HL-60 (cell line): Measurements from ENCODE around the gene EPB41.

Source experiments
- DNase-seq, 2 experiments: peaks; one replicate each; pipeline ENCODE4 v3.0.0-alpha.2; 2010 to 2020; ENCODE audit warnings: low read depth in 1 of 2, low spot score in 1 of 2
- H3K27ac ChIP-seq: fragments of 250-450 bp; sonication (Bioruptor Pico); replicated peaks from 2 replicates; pipeline ENCODE4 v1.5.1; 2020; ENCODE audit warnings: mild to moderate bottlenecking, moderate library complexity
- H3K27me3 ChIP-seq: fragments of 250-450 bp; sonication (Bioruptor Pico); 2 replicates; pipeline ENCODE4 v1.5.1; 2021; ENCODE audit warnings: mild to moderate bottlenecking, moderate library complexity; ENCODE audit not compliant: insufficient read depth, poor library complexity, severe bottlenecking
- H3K4me3 ChIP-seq: replicated peaks from 2 replicates; pipeline ENCODE4 v1.5.1; 2011; ENCODE audit warnings: mild to moderate bottlenecking, control low read depth, low read length; ENCODE audit not compliant: insufficient read depth
- CTCF ChIP-seq: IDR thresholded peaks from one replicate; pipeline ENCODE4 v1.5.1; 2011; ENCODE audit warnings: low read length, control low read depth, inconsistent platforms; ENCODE audit not compliant: insufficient read depth
- GABPA ChIP-seq: IDR thresholded peaks from 2 replicates; pipeline ENCODE4 v1.6.1; 2012; ENCODE audit warnings: low read depth
- POLR2AphosphoS5 ChIP-seq: IDR thresholded peaks from 2 replicates; pipeline ENCODE4 v1.6.1; 2012; ENCODE audit warnings: low read depth
- REST ChIP-seq: IDR thresholded peaks from 2 replicates; pipeline ENCODE4 v1.6.1; 2012; ENCODE audit warnings: low read depth; ENCODE audit not compliant: insufficient replicate concordance
- SPI1 ChIP-seq: IDR thresholded peaks from 2 replicates; pipeline ENCODE4 v1.6.1; 2012; ENCODE audit warnings: low read depth, mild to moderate bottlenecking, borderline replicate concordance

EPB41 gene

GRCh38 chr1:28927648-28928313, 13.4 kb downstream of the EPB41 start:
- TF ChIP-seq GABPA = no peak
- no peak for TF ChIP-seq CTCF
- TF ChIP-seq SPI1 = no peak
- TF ChIP-seq POLR2AphosphoS5 = no peak
- no peak for TF ChIP-seq REST
- peak overlapping the region; percentile 69 for H3K27ac ChIP-seq
- H3K27me3 ChIP-seq = no peaks in the 10 kb centered on the region
- no peak overlapping the region for H3K4me3 ChIP-seq
- DNase-seq = peak in 1 of 2 experiments; percentile 37

DNA sequence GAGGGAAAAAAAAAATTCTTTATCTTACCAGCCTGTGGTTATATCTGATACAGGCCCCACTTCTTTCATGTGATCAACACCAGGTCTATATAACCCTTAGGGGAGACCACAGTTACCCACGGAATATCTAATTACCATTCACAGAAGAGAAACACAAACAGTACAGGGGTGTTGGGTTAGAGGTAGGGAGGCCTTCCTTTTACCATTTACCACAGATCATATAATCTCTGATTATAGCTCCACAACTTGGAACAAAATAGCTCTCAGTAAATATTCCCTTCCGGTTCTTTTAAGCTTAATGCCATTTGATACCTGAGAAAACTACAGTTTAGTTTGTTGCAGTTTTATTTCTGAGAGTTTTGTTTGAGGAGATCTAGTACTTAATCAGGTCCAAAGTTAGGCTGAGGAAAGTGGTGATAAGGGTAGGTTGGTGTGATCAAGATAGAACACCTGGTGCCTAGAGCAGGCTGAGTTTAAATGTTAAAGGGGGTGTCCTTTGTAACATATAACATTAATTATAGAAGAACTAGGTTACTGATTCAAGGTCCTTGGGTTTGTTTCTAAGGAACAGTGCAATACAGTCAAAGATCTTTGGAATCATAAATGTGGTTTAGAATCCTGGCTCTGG, 14.1 kb downstream of the EPB41 start:
- TF ChIP-seq SPI1 = no peak
- no peak for TF ChIP-seq GABPA
- no peak for TF ChIP-seq POLR2AphosphoS5
- TF ChIP-seq REST = no peak
- TF ChIP-seq CTCF = no peak
- no peaks in the 10 kb centered on the region for H3K27me3 ChIP-seq
- no peak for DNase-seq
- peak overlapping the region; percentile 69 for H3K27ac ChIP-seq
- H3K4me3 ChIP-seq = no peak overlapping the region

DNA sequence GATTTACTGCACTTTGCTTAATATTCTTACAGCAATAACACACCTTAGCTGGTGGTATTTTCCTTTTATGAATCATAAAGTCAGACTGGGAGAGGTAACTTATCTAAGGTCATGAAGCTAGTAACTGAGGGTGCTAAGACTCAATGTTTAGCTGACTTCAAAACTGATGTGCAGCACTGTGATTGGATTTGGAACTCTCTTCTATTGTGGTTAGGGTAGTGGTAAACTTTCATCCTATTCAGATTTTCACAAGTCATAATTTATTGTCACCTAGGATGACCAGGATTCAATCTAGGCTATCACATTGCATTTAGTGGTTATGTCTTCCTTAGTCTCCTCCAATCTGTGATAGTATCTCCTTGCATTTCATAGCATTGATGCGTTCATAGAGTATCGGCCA, 18.9 kb downstream of the EPB41 start:
- no peak for DNase-seq
- H3K4me3 ChIP-seq = no peak overlapping the region
- no peak overlapping the region for H3K27ac ChIP-seq
- TF ChIP-seq GABPA (no peak), REST (no peak), POLR2AphosphoS5 (no peak), SPI1 (no peak), CTCF (no peak)
- no peaks in the 10 kb centered on the region for H3K27me3 ChIP-seq
